ENCODE measurements around the gene TSPAN9.

TSPAN9 gene

GRCh38 chr12:3078086-3078820 is 1.1 kb downstream of the TSPAN9 start:
- no peak for DNase-seq (ENCODE audit: low spot score)

- DNase-seq (ENCODE audit: low spot score), result no peak
Measured at GRCh38 chr12:3081091-3081490, 3.9 kb downstream of the TSPAN9 start.

GRCh38 chr12:3081886-3082285 is 4.7 kb downstream of the TSPAN9 start:
- no peak for DNase-seq (ENCODE audit: low spot score)

- DNase-seq (ENCODE audit: low spot score), result no peak
Measured at GRCh38 chr12:3083241-3083920, 6.2 kb downstream of the TSPAN9 start.

- no peak for DNase-seq (ENCODE audit: low spot score)
Measured at GRCh38 chr12:3083921-3084347, 6.8 kb downstream of the TSPAN9 start.

GRCh38 chr12:3084742-3085141 is 7.6 kb downstream of the TSPAN9 start:
- no peak for DNase-seq (ENCODE audit: low spot score)

- DNase-seq (ENCODE audit: low spot score), result no peak
Measured at GRCh38 chr12:3085341-3086139, 8.4 kb downstream of the TSPAN9 start.

GRCh38 chr12:3086211-3086610 is 9.0 kb downstream of the TSPAN9 start:
- DNase-seq (ENCODE audit: low spot score), result no peak

GRCh38 chr12:3086729-3087323 is 9.6 kb downstream of the TSPAN9 start:
- no peak for DNase-seq (ENCODE audit: low spot score)

- DNase-seq (ENCODE audit: low spot score), result no peak
Measured at GRCh38 chr12:3087758-3088650, 10.8 kb downstream of the TSPAN9 start.

GRCh38 chr12:3089588-3089987 is 12.4 kb downstream of the TSPAN9 start:
- DNase-seq (ENCODE audit: low spot score), result no peak

GRCh38 chr12:3090240-3091037 is 13.3 kb downstream of the TSPAN9 start:
- no peak for DNase-seq (ENCODE audit: low spot score)

GRCh38 chr12:3091038-3091319 is 13.8 kb downstream of the TSPAN9 start:
- DNase-seq (ENCODE audit: low spot score), result no peak

GRCh38 chr12:3091382-3092241 is 14.4 kb downstream of the TSPAN9 start:
- DNase-seq (ENCODE audit: low spot score), result no peak

- no peak for DNase-seq (ENCODE audit: low spot score)
Measured at GRCh38 chr12:3092764-3093163, 15.6 kb downstream of the TSPAN9 start.

- no peak for DNase-seq (ENCODE audit: low spot score)
Measured at GRCh38 chr12:3097186-3097804, 20.1 kb downstream of the TSPAN9 start.

GRCh38 chr12:3097836-3098235 is 20.7 kb downstream of the TSPAN9 start:
- DNase-seq (ENCODE audit: low spot score), result no peak

GRCh38 chr12:3098436-3098835 is 21.3 kb downstream of the TSPAN9 start:
- no peak for DNase-seq (ENCODE audit: low spot score)

GRCh38 chr12:3099146-3099545 is 22.0 kb downstream of the TSPAN9 start:
- no peak for DNase-seq (ENCODE audit: low spot score)

Data from CD4-positive, alpha-beta T cell treated with Interleukin-15 for 4 hours (primary cell).